Tibial nerve (tissue), 3 donors: ENCODE data around the gene TPRG1L.
"Not testable (repeated sequence)": the region's sequence is repeated elsewhere in the genome, so short reads cannot be mapped to it uniquely, and the experiment has no call there.

Experiments
- POLR2A ChIP-seq, 2 donors: fragments of 450-650 bp; IDR thresholded peaks; one replicate each; pipeline ENCODE4 v1.6.1; 2017; ENCODE audit warnings: antibody characterized with exemption in 2 of 2, mild to moderate bottlenecking in 2 of 2, moderate library complexity in 2 of 2
- TF ChIP-seq, protein P1 (sequence below), 5 experiments: fragments of 200-600 bp in 3 of 5; fragments of 450-650 bp in 2 of 5; sonication (generic) in 3 of 5; IDR thresholded peaks; one replicate each; pipeline ENCODE4 v1.5.1; 2016 to 2019; ENCODE audit warnings: antibody characterized with exemption in 5 of 5, mild to moderate bottlenecking in 3 of 5, moderate library complexity in 2 of 5

DNA sequence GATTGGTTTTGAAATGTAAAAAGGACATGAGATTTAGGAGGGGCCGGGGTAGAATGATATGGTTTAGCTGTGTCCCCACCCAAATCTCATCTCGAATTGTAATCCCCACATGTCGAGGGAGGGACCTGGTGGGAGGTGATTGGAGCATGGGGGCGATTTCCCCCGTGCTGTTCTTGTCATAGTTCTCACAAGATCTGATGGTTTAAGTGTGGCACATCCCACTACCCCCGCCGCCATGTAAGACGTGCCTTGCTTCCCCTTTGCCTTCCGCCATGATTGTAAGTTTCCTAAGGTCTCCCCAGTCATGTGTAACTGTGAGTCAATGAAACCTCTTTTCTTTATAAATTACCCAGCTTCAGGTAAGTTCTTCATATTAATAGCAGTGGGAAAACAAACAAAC is 2.7 kb upstream of the TPRG1L start:
- TF ChIP-seq, protein P1, sequence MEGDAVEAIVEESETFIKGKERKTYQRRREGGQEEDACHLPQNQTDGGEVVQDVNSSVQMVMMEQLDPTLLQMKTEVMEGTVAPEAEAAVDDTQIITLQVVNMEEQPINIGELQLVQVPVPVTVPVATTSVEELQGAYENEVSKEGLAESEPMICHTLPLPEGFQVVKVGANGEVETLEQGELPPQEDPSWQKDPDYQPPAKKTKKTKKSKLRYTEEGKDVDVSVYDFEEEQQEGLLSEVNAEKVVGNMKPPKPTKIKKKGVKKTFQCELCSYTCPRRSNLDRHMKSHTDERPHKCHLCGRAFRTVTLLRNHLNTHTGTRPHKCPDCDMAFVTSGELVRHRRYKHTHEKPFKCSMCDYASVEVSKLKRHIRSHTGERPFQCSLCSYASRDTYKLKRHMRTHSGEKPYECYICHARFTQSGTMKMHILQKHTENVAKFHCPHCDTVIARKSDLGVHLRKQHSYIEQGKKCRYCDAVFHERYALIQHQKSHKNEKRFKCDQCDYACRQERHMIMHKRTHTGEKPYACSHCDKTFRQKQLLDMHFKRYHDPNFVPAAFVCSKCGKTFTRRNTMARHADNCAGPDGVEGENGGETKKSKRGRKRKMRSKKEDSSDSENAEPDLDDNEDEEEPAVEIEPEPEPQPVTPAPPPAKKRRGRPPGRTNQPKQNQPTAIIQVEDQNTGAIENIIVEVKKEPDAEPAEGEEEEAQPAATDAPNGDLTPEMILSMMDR (IDR thresholded peaks at IDR 0.05), result not testable (repeated sequence)
- TF ChIP-seq POLR2A (IDR thresholded peaks at IDR 0.05), result not testable (repeated sequence)
